Caco-2 (cell line): ENCODE measurements around the gene PGBD5. TPM values are rescaled to one million over a fixed set of nuclear protein-coding genes. Genes with fewer than 3 reads are reported as not detected.

Experiments used
- BruUV-seq: library from RNA; stranded (reverse); fragments of 400-500 nt; replicated peaks from 2 replicates; lab custom pipeline; 2021; lab: Mats Ljungman, UMichigan
- CTCF ChIA-PET: fragments of 300-600 bp; sonication (Branson Sonifier 250); formaldehyde crosslinking; loops from one replicate; lab custom pipeline; 2022; ENCODE audit warnings: antibody characterized with exemption; lab: Charles Lee
- POLR2A ChIA-PET: fragments of 300-600 bp; sonication (Branson Sonifier 250); formaldehyde crosslinking; loops from one replicate; lab custom pipeline; 2022; ENCODE audit warnings: antibody characterized with exemption; lab: Charles Lee
- DNase-seq, 2 experiments: peaks; one replicate each; pipeline versions ENCODE4 v3.0.0 to v3.0.0-alpha.2; 2020 to 2022
- H3K27me3 ChIP-seq: replicated peaks from 2 replicates; pipeline ENCODE4 v1.6.0; 2011; ENCODE audit warnings: low read length; ENCODE audit not compliant: control insufficient read depth, insufficient read depth
- H3K36me3 ChIP-seq: 2 replicates; pipeline ENCODE4 v1.5.1; 2011; ENCODE audit warnings: low read length; ENCODE audit not compliant: control insufficient read depth, insufficient read depth
- H3K4me1 ChIP-seq: fragments of 250-450 bp; sonication (Bioruptor Pico); 2 replicates; pipeline ENCODE4 v1.5.1; 2020; ENCODE audit warnings: mild to moderate bottlenecking
- H3K4me3 ChIP-seq: 2 replicates; pipeline ENCODE4 v1.5.1; 2011; ENCODE audit warnings: low read depth, mild to moderate bottlenecking, control low read depth, low read length
- H3K9me3 ChIP-seq: fragments of 250-450 bp; sonication (Bioruptor Pico); 2 replicates; pipeline ENCODE4 v1.5.1; 2020; ENCODE audit warnings: mild to moderate bottlenecking, moderate library complexity
- H3K27ac Mint-ChIP-seq: one replicate; pipeline ENCODE4 v1.8.0; 2022; ENCODE audit warnings: mixed read lengths; ENCODE audit not compliant: unreplicated experiment
- H3K27me3 Mint-ChIP-seq: one replicate; pipeline ENCODE4 v1.8.0; 2022; ENCODE audit warnings: mixed read lengths; ENCODE audit not compliant: insufficient read depth, unreplicated experiment
- H3K36me3 Mint-ChIP-seq: one replicate; pipeline ENCODE4 v1.8.0; 2022; ENCODE audit warnings: mild to moderate bottlenecking, mixed read lengths; ENCODE audit not compliant: insufficient read depth, unreplicated experiment
- H3K4me1 Mint-ChIP-seq: one replicate; pipeline ENCODE4 v1.8.0; 2022; ENCODE audit warnings: low read depth, mixed read lengths; ENCODE audit not compliant: unreplicated experiment
- H3K4me3 Mint-ChIP-seq: one replicate; pipeline ENCODE4 v1.8.0; 2022; ENCODE audit warnings: mild to moderate bottlenecking, moderate library complexity, mixed read lengths; ENCODE audit not compliant: unreplicated experiment
- H3K9me3 Mint-ChIP-seq: one replicate; pipeline ENCODE4 v1.8.0; 2022; ENCODE audit warnings: mixed read lengths; ENCODE audit not compliant: unreplicated experiment
- intact Hi-C: fragments of 100-400 bp; cut with micrococcal nuclease; formaldehyde crosslinking; loops from one replicate; pipeline ENCODE4 v1.10.0; 2022; ENCODE audit not compliant: unreplicated experiment
- total RNA-seq: library from RNA; stranded (reverse); gene quantifications from 2 replicates; pipeline ENCODE4 v1.2.3, GENCODE V29; 2022
- TF ChIP-seq, protein P1 (sequence below), 2 experiments: fragments of 200-600 bp in 1 of 2; IDR thresholded peaks; 1 replicate in 1 of 2; 2 replicates in 1 of 2; pipeline versions ENCODE4 v1.5.1 to v1.8.0; 2011 to 2022; ENCODE audit warnings: antibody characterized with exemption in 1 of 2, control low read depth in 1 of 2, inconsistent platforms in 1 of 2, low read depth in 1 of 2, low read length in 1 of 2, mild to moderate bottlenecking in 1 of 2, moderate library complexity in 1 of 2; ENCODE audit not compliant: insufficient read depth in 1 of 2, severe bottlenecking in 1 of 2, unreplicated experiment in 1 of 2

The PGBD5 gene
- total RNA-seq, 1 experiment from 2014 or later, result 2.4 TPM

DNA sequence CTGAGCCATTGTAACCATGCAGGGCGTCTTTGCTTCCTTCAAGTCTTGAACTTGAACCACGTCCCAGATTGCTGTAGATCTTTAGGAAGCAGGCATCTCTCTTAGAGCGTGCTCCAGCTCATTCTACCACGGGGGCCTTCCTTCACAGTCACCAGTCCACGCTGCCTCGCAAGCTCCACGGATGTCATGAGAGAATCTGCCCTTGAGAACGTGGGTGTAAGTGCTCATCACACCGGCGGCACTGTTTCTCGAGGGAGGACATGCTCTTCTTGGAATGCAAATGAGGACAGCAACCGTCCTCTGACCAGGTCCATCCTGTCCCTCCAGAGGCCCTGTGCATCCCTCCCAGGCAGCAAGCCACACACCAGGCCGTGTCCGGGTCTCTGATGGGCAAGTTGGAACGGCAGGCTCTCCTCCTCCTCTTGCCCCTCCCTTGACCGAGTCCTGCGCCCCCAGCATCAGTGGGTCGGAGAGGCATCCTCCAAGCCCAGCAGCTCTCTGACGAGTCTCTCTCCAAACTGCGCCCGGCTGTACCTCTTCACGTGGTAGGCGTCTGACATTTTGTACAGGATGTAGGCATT lies 103.1 kb downstream of the PGBD5 start:
- no peaks in the 10 kb centered on the region for H3K36me3 Mint-ChIP-seq
- ChIA-PET POLR2A (no interaction called here), CTCF (no interaction called here)
- H3K36me3 ChIP-seq, result no peaks in the 10 kb centered on the region
- H3K9me3 ChIP-seq, result no peaks in the 10 kb centered on the region
- H3K27me3 ChIP-seq, result no peaks in the 10 kb centered on the region
- H3K4me3 Mint-ChIP-seq, result no peak overlapping the region
- no peak overlapping the region for H3K27ac Mint-ChIP-seq
- no peak overlapping the region for H3K4me3 ChIP-seq
- H3K9me3 Mint-ChIP-seq, result no peaks in the 10 kb centered on the region
- DNase-seq, result no peak
- TF ChIP-seq, protein P1, sequence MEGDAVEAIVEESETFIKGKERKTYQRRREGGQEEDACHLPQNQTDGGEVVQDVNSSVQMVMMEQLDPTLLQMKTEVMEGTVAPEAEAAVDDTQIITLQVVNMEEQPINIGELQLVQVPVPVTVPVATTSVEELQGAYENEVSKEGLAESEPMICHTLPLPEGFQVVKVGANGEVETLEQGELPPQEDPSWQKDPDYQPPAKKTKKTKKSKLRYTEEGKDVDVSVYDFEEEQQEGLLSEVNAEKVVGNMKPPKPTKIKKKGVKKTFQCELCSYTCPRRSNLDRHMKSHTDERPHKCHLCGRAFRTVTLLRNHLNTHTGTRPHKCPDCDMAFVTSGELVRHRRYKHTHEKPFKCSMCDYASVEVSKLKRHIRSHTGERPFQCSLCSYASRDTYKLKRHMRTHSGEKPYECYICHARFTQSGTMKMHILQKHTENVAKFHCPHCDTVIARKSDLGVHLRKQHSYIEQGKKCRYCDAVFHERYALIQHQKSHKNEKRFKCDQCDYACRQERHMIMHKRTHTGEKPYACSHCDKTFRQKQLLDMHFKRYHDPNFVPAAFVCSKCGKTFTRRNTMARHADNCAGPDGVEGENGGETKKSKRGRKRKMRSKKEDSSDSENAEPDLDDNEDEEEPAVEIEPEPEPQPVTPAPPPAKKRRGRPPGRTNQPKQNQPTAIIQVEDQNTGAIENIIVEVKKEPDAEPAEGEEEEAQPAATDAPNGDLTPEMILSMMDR (IDR thresholded peaks at IDR 0.05; ENCODE audit: insufficient read depth in 1 of 2, low read depth in 1 of 2, low read length in 1 of 2, severe bottlenecking in 1 of 2, unreplicated experiment in 1 of 2), result no peak
- H3K27me3 Mint-ChIP-seq, result no peaks in the 10 kb centered on the region
- intact Hi-C loops, result no loop called here
- H3K4me1 Mint-ChIP-seq, result no peaks in the 10 kb centered on the region
- no TSS peak for BruUV-seq
- no peaks in the 10 kb centered on the region for H3K4me1 ChIP-seq

DNA sequence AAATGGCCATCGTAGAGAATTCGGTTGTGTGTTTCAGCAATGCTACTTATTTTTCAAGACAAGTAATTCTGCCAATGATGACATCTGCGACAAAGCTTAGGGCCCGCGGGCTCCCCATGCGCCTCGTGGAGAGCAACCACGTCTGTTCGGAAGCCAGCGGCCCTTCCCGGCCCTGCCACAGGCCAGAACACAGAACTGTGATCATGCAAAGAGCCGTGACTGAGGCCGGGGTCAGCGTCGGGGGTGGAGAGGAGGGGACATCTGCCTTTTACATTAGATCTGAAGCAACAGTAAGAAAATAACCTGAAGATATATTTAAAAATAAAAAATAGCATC lies 103.7 kb downstream of the PGBD5 start:
- Histone ChIP-seq H3K4me3 (no peak overlapping the region), H3K27me3 (no peaks in the 10 kb centered on the region), H3K4me1 (no peaks in the 10 kb centered on the region), H3K36me3 (no peaks in the 10 kb centered on the region), H3K9me3 (no peaks in the 10 kb centered on the region)
- Mint-ChIP-seq H3K36me3 (no peaks in the 10 kb centered on the region), H3K27me3 (no peaks in the 10 kb centered on the region), H3K4me1 (no peaks in the 10 kb centered on the region), H3K27ac (no peak overlapping the region), H3K4me3 (no peak overlapping the region), H3K9me3 (no peaks in the 10 kb centered on the region)
- ChIA-PET POLR2A (no interaction called here), CTCF (no interaction called here)
- intact Hi-C loops, result no loop called here
- TF ChIP-seq, protein P1 (IDR thresholded peaks at IDR 0.05; ENCODE audit: insufficient read depth in 1 of 2, low read depth in 1 of 2, low read length in 1 of 2, severe bottlenecking in 1 of 2, unreplicated experiment in 1 of 2), result no peak
- no peak for DNase-seq
- BruUV-seq, result no TSS peak

DNA sequence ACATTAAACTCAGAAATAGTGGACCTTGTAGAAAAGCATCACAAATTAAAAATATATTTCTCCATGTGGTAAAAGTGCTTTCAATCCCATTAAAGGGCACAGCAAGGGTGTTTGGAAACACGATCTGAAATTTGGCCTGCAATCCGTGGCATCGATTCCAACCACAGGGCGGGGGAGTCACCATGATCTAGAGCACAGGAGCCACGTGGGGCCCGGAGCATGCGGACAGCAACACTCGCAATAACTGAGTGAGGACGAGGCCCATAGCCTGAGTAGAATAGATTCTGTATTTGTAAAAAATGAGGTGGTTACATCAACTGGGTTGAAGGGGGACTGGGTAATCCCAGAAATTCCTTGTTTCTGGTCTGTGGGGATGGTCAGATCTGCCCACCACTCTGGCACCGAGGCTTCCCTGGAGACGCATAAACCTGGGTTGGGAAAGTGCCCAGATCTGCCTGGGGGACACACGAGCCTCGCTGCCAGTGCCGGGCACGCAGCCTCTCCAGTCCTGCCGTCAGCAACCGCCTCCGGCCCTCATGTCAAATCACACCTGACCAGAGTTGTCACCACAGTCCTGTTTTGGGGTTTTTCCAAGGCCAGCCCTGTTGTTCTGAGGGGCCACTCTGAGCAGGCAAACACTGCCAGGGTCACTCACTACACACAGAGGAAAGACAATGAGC lies 104.3 kb downstream of the PGBD5 start:
- no peaks in the 10 kb centered on the region for H3K36me3 ChIP-seq
- ChIA-PET POLR2A (no interaction called here), CTCF (no interaction called here)
- DNase-seq, result no peak
- Mint-ChIP-seq H3K36me3 (no peaks in the 10 kb centered on the region), H3K4me1 (no peaks in the 10 kb centered on the region), H3K4me3 (no peak overlapping the region), H3K27me3 (no peaks in the 10 kb centered on the region), H3K9me3 (no peaks in the 10 kb centered on the region), H3K27ac (no peak overlapping the region)
- no peaks in the 10 kb centered on the region for H3K4me1 ChIP-seq
- no TSS peak for BruUV-seq
- intact Hi-C loops, result no loop called here
- H3K27me3 ChIP-seq, result no peaks in the 10 kb centered on the region
- TF ChIP-seq, protein P1 (IDR thresholded peaks at IDR 0.05; ENCODE audit: insufficient read depth in 1 of 2, low read depth in 1 of 2, low read length in 1 of 2, severe bottlenecking in 1 of 2, unreplicated experiment in 1 of 2), result no peak
- H3K4me3 ChIP-seq, result no peak overlapping the region
- H3K9me3 ChIP-seq, result no peaks in the 10 kb centered on the region
